ENCODE results near the gene STAP1.
A peak's percentile ranks its signal among the peaks of the same experiment; 100 is the strongest.
"Not testable (repeated sequence)": the region's sequence is repeated elsewhere in the genome, so short reads cannot be mapped to it uniquely, and the experiment has no call there.

The STAP1 gene

GRCh38 chr4:67558493-67558892 is at the start of gene STAP1:
Gene STAP1, plus strand, starts transcription at chr4:67558727. Its CDS starts 83 bp downstream, at chr4:67558810.
- DNase-seq = no peak

GRCh38 chr4:67512501-67512900 is 46.0 kb upstream of the STAP1 start:
- no peak for DNase-seq

- no peak for DNase-seq
Observed at GRCh38 chr4:67520141-67520540, 38.4 kb upstream of the STAP1 start.

- DNase-seq = no peak
Observed at GRCh38 chr4:67521506-67521905, 37.0 kb upstream of the STAP1 start.

- DNase-seq = no peak
Observed at GRCh38 chr4:67522230-67522629, 36.3 kb upstream of the STAP1 start.

- DNase-seq = no peak
Observed at GRCh38 chr4:67522851-67523671, 35.5 kb upstream of the STAP1 start.

- not testable (repeated sequence) for DNase-seq
Observed at GRCh38 chr4:67524140-67524539, 34.4 kb upstream of the STAP1 start.

GRCh38 chr4:67531379-67531962 is 27.1 kb upstream of the STAP1 start:
- DNase-seq = no peak

GRCh38 chr4:67532397-67532796 is 26.1 kb upstream of the STAP1 start:
- DNase-seq = not testable (repeated sequence)

- DNase-seq = no peak
Observed at GRCh38 chr4:67533112-67533511, 25.4 kb upstream of the STAP1 start.

GRCh38 chr4:67535280-67535840 is 23.2 kb upstream of the STAP1 start:
- DNase-seq = no peak

- no peak for DNase-seq
Observed at GRCh38 chr4:67539830-67540229, 18.7 kb upstream of the STAP1 start.

GRCh38 chr4:67542076-67542475 is 16.5 kb upstream of the STAP1 start:
- DNase-seq = no peak

GRCh38 chr4:67545199-67546003 is 13.1 kb upstream of the STAP1 start, which contains the start of gene CENPC:
Gene CENPC, minus strand, starts transcription at chr4:67545503. Its CDS starts 148 bp downstream, at chr4:67545355.
- DNase-seq = peak; percentile 97

GRCh38 chr4:67546004-67546356 is 12.5 kb upstream of the STAP1 start:
- DNase-seq = no peak

GRCh38 chr4:67546971-67547370 is 11.6 kb upstream of the STAP1 start:
- DNase-seq = no peak

GRCh38 chr4:67549123-67549522 is 9.4 kb upstream of the STAP1 start:
- no peak for DNase-seq

- DNase-seq = no peak
Observed at GRCh38 chr4:67550451-67550850, 8.1 kb upstream of the STAP1 start.

- no peak for DNase-seq
Observed at GRCh38 chr4:67550857-67551256, 7.7 kb upstream of the STAP1 start.

GRCh38 chr4:67552146-67552792 is 6.3 kb upstream of the STAP1 start:
- not testable (repeated sequence) for DNase-seq

- no peak for DNase-seq
Observed at GRCh38 chr4:67554096-67554495, 4.4 kb upstream of the STAP1 start.

- DNase-seq = no peak
Observed at GRCh38 chr4:67555447-67555846, 3.1 kb upstream of the STAP1 start.

GRCh38 chr4:67556436-67556835 is 2.1 kb upstream of the STAP1 start:
- no peak for DNase-seq
